ENCODE data around the gene FAM120B.

DNA sequence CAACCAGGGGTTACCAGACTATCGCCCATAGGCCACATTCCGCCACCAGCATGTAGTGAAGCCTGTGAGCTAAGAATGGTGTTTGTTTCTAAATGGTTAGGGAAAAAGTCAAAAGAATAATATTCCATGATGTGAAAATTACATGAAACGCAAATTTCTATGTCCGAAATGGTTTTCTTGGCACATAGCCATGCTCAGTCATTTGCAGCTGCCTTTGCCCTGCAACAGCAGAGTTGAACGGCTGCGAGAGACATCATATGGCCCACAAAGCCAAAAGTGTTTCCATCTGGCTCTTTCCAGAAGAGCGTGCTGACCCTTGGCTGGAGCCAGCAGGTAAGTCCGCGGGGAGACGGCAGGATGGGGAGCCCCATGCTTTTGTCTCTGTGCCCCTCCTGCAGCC, 60.7 kb downstream of the FAM120B start:
- TF ChIP-seq CTCF (IDR thresholded peaks at IDR 0.05; ENCODE audit: low read depth, low read length, poor library complexity, severe bottlenecking) (no peak), EZH2phosphoT487 (IDR thresholded peaks at IDR 0.05; ENCODE audit: borderline replicate concordance, low read length) (no peak)
